Gastroesophageal sphincter (tissue), 4 donors: ENCODE measurements around the gene CCDC88A. TPM values are rescaled to one million over a fixed set of nuclear protein-coding genes. Genes with fewer than 3 reads are reported as not detected.
A peak's percentile ranks its signal among the peaks of the same experiment; 100 is the strongest.

ENCODE experiments used
- ATAC-seq: fragments of 150-250 bp; one replicate; pipeline ENCODE4 v1.9.1; 2016; ENCODE audit warnings: mild to moderate bottlenecking, moderate library complexity
- H3K27ac ChIP-seq, 4 donors: fragments of 200-600 bp; sonication (generic) in 3 of 4; 1 replicate in 3 of 4; 2 replicates in 1 of 4; pipeline ENCODE4 v1.5.1; 2016 to 2019
- H3K27me3 ChIP-seq: fragments of 200-600 bp; sonication (generic); one replicate; pipeline ENCODE4 v1.5.1; 2019
- H3K36me3 ChIP-seq, 2 donors: fragments of 200-600 bp; sonication (generic); one replicate each; pipeline ENCODE4 v1.5.1; 2019; ENCODE audit warnings: control low read depth in 1 of 2
- H3K4me1 ChIP-seq, 3 donors: fragments of 200-600 bp; sonication (generic); 1 replicate in 2 of 3; 2 replicates in 1 of 3; pipeline ENCODE4 v1.5.1; 2016 to 2019; ENCODE audit warnings: control low read depth in 2 of 3
- H3K4me3 ChIP-seq, 2 donors: fragments of 200-600 bp; sonication (generic); one replicate each; pipeline ENCODE4 v1.5.1; 2019; ENCODE audit warnings: mild to moderate bottlenecking in 1 of 2, moderate library complexity in 1 of 2
- H3K9me3 ChIP-seq, 3 donors: fragments of 200-600 bp; sonication (generic); one replicate each; pipeline ENCODE4 v1.5.1; 2017 to 2019; ENCODE audit warnings: control low read depth in 2 of 3
- EP300 ChIP-seq: sonication (generic); formaldehyde crosslinking; IDR thresholded peaks from one replicate; pipeline ENCODE4 v1.6.1; 2017; ENCODE audit warnings: antibody characterized with exemption, mild to moderate bottlenecking
- POLR2A ChIP-seq, 2 donors: fragments of 450-650 bp; IDR thresholded peaks; one replicate each; pipeline ENCODE4 v1.6.1; 2017; ENCODE audit warnings: antibody characterized with exemption in 2 of 2, mild to moderate bottlenecking in 2 of 2, moderate library complexity in 1 of 2
- POLR2AphosphoS5 ChIP-seq: sonication (generic); formaldehyde crosslinking; IDR thresholded peaks from one replicate; pipeline ENCODE4 v1.6.1; 2017; ENCODE audit warnings: antibody characterized with exemption
- WGBS, 2 donors: methylation state at CpG; one replicate each; pipeline ENCODE4 v1.1.5; 2018; ENCODE audit warnings: low coverage in 1 of 2; 5-methylcytosine and 5-hydroxymethylcytosine counted together
- total RNA-seq, 4 donors: library from RNA; depleted of rRNA; stranded (reverse); fragments of >200 nt; gene quantifications; one replicate each; pipeline ENCODE4 v1.1.0, GENCODE V29; 2016
- TF ChIP-seq, protein P1 (sequence below), 4 experiments: fragments of 200-600 bp in 2 of 4; fragments of 450-650 bp in 2 of 4; sonication (generic) in 1 of 4; IDR thresholded peaks; one replicate each; pipeline ENCODE4 v1.5.1; 2017 to 2019; ENCODE audit warnings: antibody characterized with exemption in 4 of 4, mild to moderate bottlenecking in 2 of 4, moderate library complexity in 2 of 4

The CCDC88A gene
- total RNA-seq, 4 donors from 2014 or later: 42.5 to 63.5 (median 54.3) TPM

DNA sequence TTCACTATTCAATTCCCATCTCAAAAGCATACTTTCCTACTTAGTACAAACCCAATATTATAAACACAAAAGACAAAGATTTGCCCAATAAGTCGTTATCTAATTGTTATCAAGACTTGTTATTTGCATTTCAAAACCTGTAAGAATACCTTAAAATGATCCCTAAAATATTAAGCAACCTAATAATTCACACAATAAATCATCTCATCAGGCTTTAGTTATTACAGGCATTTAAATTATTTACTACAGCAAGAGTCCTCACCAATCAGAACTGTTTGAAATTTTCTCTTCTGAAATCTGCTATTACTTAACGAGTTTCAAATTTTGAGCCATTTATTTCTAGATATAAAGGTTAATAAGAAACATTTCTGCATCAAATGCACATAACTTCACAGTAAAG lies 1.6 kb downstream of the CCDC88A start:
- 13 to 15% methylated on average over 2 of the region's 2 CpGs for WGBS, 2 donors
- peak overlapping the region in 2 of 4 donors; percentile 91 to 95 for H3K27ac ChIP-seq
- H3K36me3 ChIP-seq: peaks cover 0 to 5% of the 10 kb centered on the region in 2 donors

DNA sequence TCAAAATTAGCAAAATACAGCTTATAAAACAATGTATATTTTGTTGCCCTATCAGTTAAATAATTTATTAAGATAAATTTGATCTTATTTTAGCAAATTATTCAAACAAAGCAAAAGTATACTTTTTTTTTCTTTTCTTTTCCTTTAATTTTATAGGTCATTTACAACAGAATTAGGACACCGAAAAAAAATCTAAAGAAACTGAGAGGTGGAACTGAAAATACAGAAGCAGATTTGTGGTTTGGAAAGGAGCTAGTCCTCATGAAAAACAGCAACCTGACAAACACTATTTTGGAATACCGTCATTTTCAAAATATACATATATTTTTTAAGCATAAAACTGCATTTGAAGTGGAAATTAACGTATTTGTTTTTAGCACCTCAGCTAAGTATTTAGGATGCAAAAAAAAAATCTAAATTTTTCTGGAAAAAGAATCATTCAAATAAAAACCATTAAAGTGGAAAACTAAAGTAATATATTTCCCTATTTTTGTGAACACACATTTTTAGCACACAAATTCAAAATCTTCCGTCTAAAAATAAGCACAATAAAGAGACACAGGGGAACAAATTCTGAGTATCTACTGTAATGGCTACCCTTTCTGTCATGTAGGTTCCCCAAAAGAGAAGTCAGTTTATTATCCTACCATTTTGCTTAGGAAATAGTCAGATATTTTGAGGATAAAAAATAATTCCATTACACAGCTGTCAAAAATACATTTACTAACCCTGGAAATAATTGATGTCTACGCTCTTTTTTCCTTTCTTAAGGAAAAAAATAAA lies 2.7 kb downstream of the CCDC88A start:
- 62 to 65% methylated on average over 5 of the region's 5 CpGs for WGBS, 2 donors
- H3K4me3 ChIP-seq: peak overlapping the region in 1 of 2 donors; percentile 91
- H3K27me3 ChIP-seq: no peaks in the 10 kb centered on the region
- no peak for TF ChIP-seq EP300
- no peak for TF ChIP-seq POLR2A (IDR thresholded peaks at IDR 0.05)
- TF ChIP-seq POLR2AphosphoS5: no peak
- TF ChIP-seq, protein P1, sequence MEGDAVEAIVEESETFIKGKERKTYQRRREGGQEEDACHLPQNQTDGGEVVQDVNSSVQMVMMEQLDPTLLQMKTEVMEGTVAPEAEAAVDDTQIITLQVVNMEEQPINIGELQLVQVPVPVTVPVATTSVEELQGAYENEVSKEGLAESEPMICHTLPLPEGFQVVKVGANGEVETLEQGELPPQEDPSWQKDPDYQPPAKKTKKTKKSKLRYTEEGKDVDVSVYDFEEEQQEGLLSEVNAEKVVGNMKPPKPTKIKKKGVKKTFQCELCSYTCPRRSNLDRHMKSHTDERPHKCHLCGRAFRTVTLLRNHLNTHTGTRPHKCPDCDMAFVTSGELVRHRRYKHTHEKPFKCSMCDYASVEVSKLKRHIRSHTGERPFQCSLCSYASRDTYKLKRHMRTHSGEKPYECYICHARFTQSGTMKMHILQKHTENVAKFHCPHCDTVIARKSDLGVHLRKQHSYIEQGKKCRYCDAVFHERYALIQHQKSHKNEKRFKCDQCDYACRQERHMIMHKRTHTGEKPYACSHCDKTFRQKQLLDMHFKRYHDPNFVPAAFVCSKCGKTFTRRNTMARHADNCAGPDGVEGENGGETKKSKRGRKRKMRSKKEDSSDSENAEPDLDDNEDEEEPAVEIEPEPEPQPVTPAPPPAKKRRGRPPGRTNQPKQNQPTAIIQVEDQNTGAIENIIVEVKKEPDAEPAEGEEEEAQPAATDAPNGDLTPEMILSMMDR (IDR thresholded peaks at IDR 0.05): no peak
- peaks cover 0 to 34% (median 0%) of the 10 kb centered on the region in 3 donors for H3K4me1 ChIP-seq
- no peak overlapping the region for H3K27ac ChIP-seq
- ATAC-seq: no peak
- H3K36me3 ChIP-seq: peaks cover 0 to 15% of the 10 kb centered on the region in 2 donors
- no peaks in the 10 kb centered on the region for H3K9me3 ChIP-seq

More for the DNA sequence above, 1.6 kb downstream of the CCDC88A start:
- Histone ChIP-seq H3K27me3 (no peaks in the 10 kb centered on the region), H3K4me3 (peak overlapping the region; percentile 91 to 95), H3K4me1 (peaks cover 0 to 34% (median 0%) of the 10 kb centered on the region in 3 donors), H3K9me3 (no peaks in the 10 kb centered on the region)
- ATAC-seq: no peak
- TF ChIP-seq POLR2A (IDR thresholded peaks at IDR 0.05): no peak
- TF ChIP-seq EP300: no peak
- TF ChIP-seq, protein P1 (IDR thresholded peaks at IDR 0.05): no peak
- TF ChIP-seq POLR2AphosphoS5: no peak

DNA sequence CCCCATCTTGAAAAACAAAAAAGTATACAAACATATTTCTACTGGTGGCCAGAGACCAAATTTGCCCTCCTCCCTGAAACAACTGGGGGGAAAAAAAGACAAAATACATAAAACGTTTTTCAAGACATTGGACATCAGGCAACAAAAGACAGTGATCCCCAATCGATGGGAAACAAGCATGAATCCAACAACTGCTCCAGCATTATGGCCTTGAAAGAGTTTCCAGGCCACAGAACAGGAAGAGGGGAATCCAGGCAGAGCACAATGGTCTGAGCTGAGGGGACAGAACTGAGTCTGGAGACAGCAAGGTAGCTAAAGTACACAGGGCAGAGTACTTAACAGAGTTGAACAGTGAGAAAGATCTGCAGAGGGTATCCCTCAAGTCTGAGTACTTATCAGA lies 4.4 kb downstream of the CCDC88A start:
- Histone ChIP-seq H3K4me1 (peaks cover 0 to 25% (median 0%) of the 10 kb centered on the region in 3 donors), H3K27me3 (no peaks in the 10 kb centered on the region), H3K36me3 (peaks cover 0 to 16% of the 10 kb centered on the region in 2 donors), H3K4me3 (no peak overlapping the region), H3K27ac (no peak overlapping the region), H3K9me3 (no peaks in the 10 kb centered on the region)
- TF ChIP-seq POLR2AphosphoS5: no peak
- TF ChIP-seq, protein P1 (IDR thresholded peaks at IDR 0.05): no peak
- TF ChIP-seq POLR2A (IDR thresholded peaks at IDR 0.05): no peak
- no peak for TF ChIP-seq EP300
- no peak for ATAC-seq
- 64 to 86% methylated on average over 1 to 2 of the region's 2 CpGs for WGBS, 2 donors

DNA sequence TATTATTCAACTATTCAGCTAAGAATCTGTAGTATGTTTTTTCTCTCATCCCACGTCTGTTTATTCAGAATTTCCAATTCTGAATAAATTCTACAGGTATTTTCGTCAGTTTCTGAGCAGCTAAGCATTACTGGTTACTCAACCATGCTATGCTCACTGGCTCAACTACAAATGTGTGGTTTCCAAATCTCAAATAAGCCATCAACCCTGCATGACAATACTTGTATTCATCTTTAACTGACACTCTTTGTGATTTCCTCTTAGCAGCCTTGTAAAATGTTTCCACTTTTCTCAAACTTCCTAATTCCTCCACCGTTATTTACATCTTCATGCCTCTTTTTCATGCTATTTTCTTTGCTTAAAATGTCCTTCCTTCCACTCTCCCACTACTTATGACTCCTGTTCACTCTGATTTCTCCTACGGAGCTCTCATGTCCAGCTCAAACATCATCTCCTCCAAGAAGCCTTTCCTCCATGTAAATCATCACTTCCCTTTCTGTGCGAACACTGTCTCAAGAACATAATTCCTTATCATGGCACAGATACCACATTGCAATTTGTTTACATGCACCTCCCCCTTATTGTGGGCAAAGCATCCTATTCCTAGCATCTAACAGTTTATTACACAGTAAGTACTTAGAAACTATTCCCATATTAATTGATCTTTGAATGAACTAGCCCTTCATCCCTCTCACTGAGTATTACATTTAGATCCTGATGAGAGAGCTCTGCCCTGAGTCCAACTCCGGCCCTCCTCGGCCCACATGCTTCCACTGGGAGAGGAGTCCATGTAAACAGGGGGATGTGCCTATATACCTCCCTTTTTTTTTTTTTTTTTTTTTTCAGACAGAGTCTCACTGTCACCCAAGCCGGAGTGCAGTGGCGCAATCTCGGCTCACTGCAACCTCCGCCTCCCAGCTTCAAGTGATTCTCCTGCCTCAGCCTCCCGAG lies 10.5 kb downstream of the CCDC88A start:
- Histone ChIP-seq H3K4me1 (no peaks in the 10 kb centered on the region), H3K4me3 (no peak overlapping the region), H3K9me3 (no peaks in the 10 kb centered on the region), H3K27ac (no peak overlapping the region), H3K36me3 (peaks cover 0 to 29% of the 10 kb centered on the region in 2 donors), H3K27me3 (no peaks in the 10 kb centered on the region)
- TF ChIP-seq POLR2AphosphoS5 (no peak), POLR2A (IDR thresholded peaks at IDR 0.05) (no peak), EP300 (no peak)
- TF ChIP-seq, protein P1 (IDR thresholded peaks at IDR 0.05): no peak
- no peak for ATAC-seq
- WGBS, 2 donors: 59 to 75% methylated on average over 7 to 12 of the region's 12 CpGs
